IMR-90 (cell line): ENCODE measurements around the gene IL17RE. TPM values are rescaled to one million over a fixed set of nuclear protein-coding genes. Genes with fewer than 3 reads are reported as not detected.

Source experiments
- ATAC-seq: fragments of 200-7000 bp; cut with Tn5 transposase; 2 replicates; pipeline ENCODE4 v1.9.1; 2020; ENCODE audit warnings: low read depth, mild to moderate bottlenecking, moderate library complexity
- BruUV-seq: library from RNA; stranded (reverse); fragments of 400-500 nt; replicated peaks from 2 replicates; lab custom pipeline; 2021; lab: Mats Ljungman, UMichigan
- CTCF ChIA-PET: fragments of 300-600 bp; formaldehyde crosslinking; extraction: SDS; loops from one replicate; lab custom pipeline; 2021; ENCODE audit warnings: antibody characterized with exemption; lab: Yijun Ruan, JAX
- POLR2A ChIA-PET: fragments of 300-600 bp; sonication (Branson Sonifier 250); formaldehyde crosslinking; loops from one replicate; lab custom pipeline; 2022; ENCODE audit warnings: antibody characterized with exemption; ENCODE audit not compliant: unreplicated experiment; lab: Charles Lee
- DNase-seq: peaks from one replicate; pipeline ENCODE4 v3.0.0; 2013
- H2AFZ ChIP-seq: replicated peaks from 2 replicates; pipeline ENCODE3; 2013; ENCODE audit warnings: low read length, mild to moderate bottlenecking; ENCODE audit not compliant: poor library complexity
- H2AK5ac ChIP-seq: 2 replicates; pipeline ENCODE4 v1.6.1; 2013; ENCODE audit warnings: low read depth, low read length, inconsistent platforms
- H2AK9ac ChIP-seq: replicated peaks from 2 replicates; pipeline ENCODE3; 2013; ENCODE audit warnings: mild to moderate bottlenecking, low read depth, low read length, moderate library complexity; ENCODE audit not compliant: poor library complexity
- H2BK120ac ChIP-seq: 2 replicates; pipeline ENCODE4 v1.6.1; 2013; ENCODE audit warnings: low read depth, low read length, inconsistent platforms
- H2BK15ac ChIP-seq: 3 replicates; pipeline ENCODE4 v1.6.1; 2013; ENCODE audit warnings: low read depth, low read length, inconsistent platforms
- H2BK20ac ChIP-seq: 2 replicates; pipeline ENCODE4 v1.6.1; 2013; ENCODE audit warnings: low read depth, mild to moderate bottlenecking, inconsistent platforms, low read length, moderate library complexity
- H2BK5ac ChIP-seq: 2 replicates; pipeline ENCODE4 v1.6.1; 2013; ENCODE audit warnings: mild to moderate bottlenecking, low read depth, low read length, inconsistent platforms; ENCODE audit not compliant: poor library complexity, severe bottlenecking
- H3K14ac ChIP-seq: replicated peaks from 2 replicates; pipeline ENCODE4 v1.6.1; 2013; ENCODE audit warnings: low read depth, low read length, inconsistent platforms
- H3K18ac ChIP-seq: 2 replicates; pipeline ENCODE4 v1.6.1; 2013; ENCODE audit warnings: low read depth, low read length, control low read depth
- H3K23ac ChIP-seq: 2 replicates; pipeline ENCODE4 v1.6.1; 2013; ENCODE audit warnings: low read depth, low read length, inconsistent platforms
- H3K27ac ChIP-seq: 2 replicates; pipeline ENCODE4 v1.5.1; 2013; ENCODE audit warnings: mild to moderate bottlenecking, control low read depth, low read length; ENCODE audit not compliant: insufficient read depth
- H3K27me3 ChIP-seq: 2 replicates; pipeline ENCODE4 v1.6.1; 2013; ENCODE audit warnings: low read length; ENCODE audit not compliant: control insufficient read depth, insufficient read depth
- H3K36me3 ChIP-seq: 2 replicates; pipeline ENCODE4 v1.6.1; 2013; ENCODE audit warnings: low read length, mixed read lengths; ENCODE audit not compliant: control insufficient read depth, insufficient read depth
- H3K4ac ChIP-seq: 2 replicates; pipeline ENCODE4 v1.6.1; 2013; ENCODE audit warnings: low read depth, low read length, inconsistent platforms
- H3K4me1 ChIP-seq: 2 replicates; pipeline ENCODE4 v1.6.1; 2013; ENCODE audit warnings: low read length, mixed read lengths; ENCODE audit not compliant: control insufficient read depth, insufficient read depth
- H3K4me2 ChIP-seq: 2 replicates; pipeline ENCODE4 v1.6.1; 2013; ENCODE audit warnings: low read depth, mild to moderate bottlenecking, control low read depth, low read length, moderate library complexity
- H3K4me3 ChIP-seq: 2 replicates; pipeline ENCODE4 v1.5.1; 2013; ENCODE audit warnings: low read depth, mild to moderate bottlenecking, control low read depth, low read length, moderate library complexity; ENCODE audit not compliant: insufficient read depth
- H3K56ac ChIP-seq: 2 replicates; pipeline ENCODE4 v1.6.1; 2013; ENCODE audit warnings: low read length, inconsistent platforms; ENCODE audit not compliant: insufficient read depth; ENCODE audit errors: extremely low read depth
- H3K79me1 ChIP-seq, 2 experiments: 2 replicates each; pipeline ENCODE4 v1.6.1; 2013; ENCODE audit warnings: low read length in 2 of 2, inconsistent platforms in 1 of 2, low read depth in 1 of 2
- H3K9ac ChIP-seq: 2 replicates; pipeline ENCODE4 v1.6.1; 2013; ENCODE audit warnings: low read depth, low read length, control low read depth
- H3K9me1 ChIP-seq: 2 replicates; pipeline ENCODE4 v1.6.1; 2013; ENCODE audit warnings: low read length, inconsistent platforms; ENCODE audit not compliant: insufficient read depth
- H3K9me3 ChIP-seq: 2 replicates; pipeline ENCODE4 v1.6.1; 2013; ENCODE audit warnings: low read length; ENCODE audit not compliant: control insufficient read depth, insufficient read depth
- H4K20me1 ChIP-seq: 2 replicates; pipeline ENCODE4 v1.6.1; 2013; ENCODE audit warnings: low read length, inconsistent platforms; ENCODE audit not compliant: insufficient read depth
- H4K5ac ChIP-seq: 2 replicates; pipeline ENCODE4 v1.6.1; 2013; ENCODE audit warnings: mild to moderate bottlenecking, low read depth, low read length, control low read depth
- H4K8ac ChIP-seq, 2 experiments: 2 replicates each; pipeline ENCODE4 v1.6.1; 2013; ENCODE audit warnings: low read depth in 2 of 2, low read length in 2 of 2, control low read depth in 1 of 2, inconsistent platforms in 1 of 2
- H4K91ac ChIP-seq: 2 replicates; pipeline ENCODE4 v1.6.1; 2013; ENCODE audit warnings: low read depth, low read length, inconsistent platforms; ENCODE audit not compliant: insufficient read depth
- BHLHE40 ChIP-seq: fragments of 150-350 bp; IDR thresholded peaks from 2 replicates; pipeline ENCODE4 v1.6.1; 2016; ENCODE audit warnings: mild to moderate bottlenecking, low read depth, low read length
- CEBPB ChIP-seq: IDR thresholded peaks from 2 replicates; pipeline ENCODE4 v1.6.1; 2012; ENCODE audit warnings: low read depth, low read length, improper control_type of control experiment
- CHD1 ChIP-seq: IDR thresholded peaks from 2 replicates; pipeline ENCODE4 v1.6.1; 2012; ENCODE audit warnings: low read depth, low read length, improper control_type of control experiment
- CTCF ChIP-seq: conservative IDR thresholded peaks from 2 replicates; pipeline ENCODE4 v1.5.1; 2012; ENCODE audit warnings: mild to moderate bottlenecking, low read depth, low read length, improper control_type of control experiment
- ELK1 ChIP-seq: fragments of 150-350 bp; IDR thresholded peaks from 2 replicates; pipeline ENCODE4 v1.6.1; 2016; ENCODE audit warnings: low read depth, mild to moderate bottlenecking, low read length, moderate library complexity, borderline replicate concordance
- FOS ChIP-seq: fragments of 150-350 bp; IDR thresholded peaks from 2 replicates; pipeline ENCODE4 v1.6.1; 2016; ENCODE audit warnings: low read depth, low read length
- MAFK ChIP-seq: IDR thresholded peaks from 2 replicates; pipeline ENCODE4 v1.6.1; 2012; ENCODE audit warnings: low read depth, low read length, improper control_type of control experiment
- MAZ ChIP-seq: IDR thresholded peaks from 2 replicates; pipeline ENCODE4 v1.6.1; 2012; ENCODE audit warnings: low read depth, mild to moderate bottlenecking, low read length, improper control_type of control experiment, moderate library complexity, borderline replicate concordance
- MXI1 ChIP-seq: IDR thresholded peaks from 2 replicates; pipeline ENCODE4 v1.6.1; 2012; ENCODE audit warnings: low read depth, mild to moderate bottlenecking, low read length, moderate library complexity, borderline replicate concordance
- NFE2L2 ChIP-seq: fragments of 150-350 bp; IDR thresholded peaks from 2 replicates; pipeline ENCODE4 v1.6.1; 2016; ENCODE audit warnings: low read depth, mild to moderate bottlenecking, low read length
- POLR2A ChIP-seq: IDR thresholded peaks from 2 replicates; pipeline ENCODE4 v1.6.1; 2012; ENCODE audit warnings: mild to moderate bottlenecking, low read depth, low read length
- RAD21 ChIP-seq: IDR thresholded peaks from 2 replicates; pipeline ENCODE4 v1.6.1; 2012; ENCODE audit warnings: low read length, improper control_type of control experiment
- RCOR1 ChIP-seq: IDR thresholded peaks from 2 replicates; pipeline ENCODE4 v1.6.1; 2012; ENCODE audit warnings: mild to moderate bottlenecking, low read length, improper control_type of control experiment; ENCODE audit not compliant: insufficient replicate concordance
- RFX5 ChIP-seq: IDR thresholded peaks from 2 replicates; pipeline ENCODE4 v1.8.0; 2012; ENCODE audit warnings: low read depth, mild to moderate bottlenecking, low read length, moderate library complexity
- SMC3 ChIP-seq: fragments of 150-350 bp; IDR thresholded peaks from 2 replicates; pipeline ENCODE4 v1.6.1; 2016; ENCODE audit warnings: low read depth, mild to moderate bottlenecking, antibody characterized with exemption, low read length, moderate library complexity
- USF2 ChIP-seq: fragments of 150-350 bp; IDR thresholded peaks from 2 replicates; pipeline ENCODE4 v1.6.1; 2017; ENCODE audit warnings: mild to moderate bottlenecking, antibody characterized with exemption, low read length, low read depth
- WGBS, 2 experiments: methylation state at CpG; one replicate each; pipeline versions ENCODE4 v1.1.5 to v1.1.7; 2013; ENCODE audit warnings: missing lambda C conversion rate in 2 of 2; ENCODE audit not compliant: insufficient read length in 1 of 2; ENCODE audit errors: extremely low coverage in 2 of 2; 5-methylcytosine and 5-hydroxymethylcytosine counted together
- dilution Hi-C: fragments of 300-500 bp; cut with HindIII; formaldehyde crosslinking; loops from one replicate; pipeline ENCODE4 v1.14.3; 2018; ENCODE audit warnings: low sequenced_read_pairs; ENCODE audit not compliant: unreplicated experiment
- in situ Hi-C: fragments of 300-500 bp; cut with MboI; formaldehyde crosslinking; loops from 3 replicates; pipeline ENCODE4 v1.14.3; 2019; ENCODE audit warnings: low sequenced_read_pairs, inconsistent platforms, mixed read lengths
- intact Hi-C: fragments of 100-400 bp; cut with micrococcal nuclease; formaldehyde crosslinking; loops from 2 replicates; pipeline ENCODE4 v1.10.0; 2022
- polyA plus RNA-seq, 3 experiments: library from polyadenylated mRNA; depleted of rRNA; stranded (reverse); fragments of >200 nt; gene quantifications; 2 replicates each; pipeline ENCODE4 v1.2.3, GENCODE V29; 2012; ENCODE audit warnings: low replicate concordance in 1 of 3
- total RNA-seq: library from RNA; depleted of rRNA; stranded (reverse); fragments of >200 nt; gene quantifications from 2 replicates; pipeline ENCODE4 v1.2.3, GENCODE V29; 2012

IL17RE gene
- total and polyA plus RNA-seq, 2 of the 4 experiments (the other 2 are of a cell fraction): 0.90 to 7.2 TPM

DNA sequence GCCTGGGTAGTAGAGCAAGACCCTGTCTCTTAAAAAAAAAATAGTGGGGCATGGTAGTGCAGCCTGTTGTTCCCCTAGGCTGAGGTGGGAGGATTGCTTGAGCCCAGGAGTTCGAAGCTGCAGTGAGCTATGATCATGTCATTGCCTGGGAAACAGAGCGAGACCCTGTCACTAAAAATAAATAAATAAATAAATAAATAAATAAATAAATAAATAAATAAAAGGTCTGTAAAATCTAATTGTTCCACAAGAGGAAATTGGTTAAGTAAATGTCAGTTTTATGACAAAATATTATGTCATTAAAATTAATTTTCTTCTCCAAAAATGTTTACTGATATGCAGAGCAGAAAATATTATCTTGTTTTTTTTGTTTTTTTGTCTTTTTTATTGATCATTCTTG, 36.3 kb downstream of the IL17RE start:
- ATAC-seq (no peak), DNase-seq (no peak)
- Histone ChIP-seq H3K14ac (no peak overlapping the region), H3K4me3 (no peak overlapping the region), H2BK15ac (no peak overlapping the region), H3K9ac (no peak overlapping the region), H4K20me1 (no peaks in the 10 kb centered on the region; the same call in 1 of the 2 replicates), H3K27me3 (no peaks in the 10 kb centered on the region), H3K79me1 (peaks cover 6 to 16% of the 10 kb centered on the region in 2 experiments; a peak in 3 of 4 replicates), H3K4me2 (no peak overlapping the region), H3K9me3 (no peaks in the 10 kb centered on the region), H3K56ac (no peak overlapping the region), H2BK5ac (no peak overlapping the region), H3K36me3 (peaks cover 8% of the 10 kb centered on the region), H4K8ac (no peak overlapping the region), H3K23ac (no peak overlapping the region), H4K91ac (no peak overlapping the region), H2AFZ (no peak overlapping the region), H3K4me1 (peaks cover 7% of the 10 kb centered on the region), H3K27ac (no peak overlapping the region), H3K9me1 (peaks cover 9% of the 10 kb centered on the region; the same call in 1 of the 2 replicates), H4K5ac (no peak overlapping the region), H3K18ac (no peak overlapping the region), H2BK120ac (no peak overlapping the region), H2AK5ac (no peak overlapping the region), H3K4ac (no peak overlapping the region), H2BK20ac (no peak overlapping the region), H2AK9ac (no peak overlapping the region)
- dilution Hi-C loops (no loop called here), intact Hi-C loops (no loop called here), in situ Hi-C loops (no loop called here)
- ChIA-PET POLR2A (no interaction called here), CTCF (no interaction called here)
- BruUV-seq: no TSS peak
- no CpG with 5 or more reads among the region's 2 CpGs for WGBS, 2 experiments
- no peak for TF ChIP-seq RAD21
- no peak for TF ChIP-seq BHLHE40
- TF ChIP-seq MAFK: no peak
- TF ChIP-seq FOS: no peak
- no peak for TF ChIP-seq MXI1
- TF ChIP-seq RFX5: no peak
- TF ChIP-seq MAZ: no peak
- no peak for TF ChIP-seq CEBPB
- no peak for TF ChIP-seq NFE2L2
- TF ChIP-seq SMC3: no peak
- no peak for TF ChIP-seq RCOR1
- TF ChIP-seq POLR2A: no peak
- no peak for TF ChIP-seq CTCF
- no peak for TF ChIP-seq CHD1
- no peak for TF ChIP-seq ELK1
- no peak for TF ChIP-seq USF2
